ENCODE results near the gene DKK3. TPM values are rescaled to one million over a fixed set of nuclear protein-coding genes. Genes with fewer than 3 reads are reported as not detected.

DKK3 gene
- polyA plus RNA-seq, 1 of the 3 experiments (the other 2 are of a cell fraction) = 1,174 TPM

DNA sequence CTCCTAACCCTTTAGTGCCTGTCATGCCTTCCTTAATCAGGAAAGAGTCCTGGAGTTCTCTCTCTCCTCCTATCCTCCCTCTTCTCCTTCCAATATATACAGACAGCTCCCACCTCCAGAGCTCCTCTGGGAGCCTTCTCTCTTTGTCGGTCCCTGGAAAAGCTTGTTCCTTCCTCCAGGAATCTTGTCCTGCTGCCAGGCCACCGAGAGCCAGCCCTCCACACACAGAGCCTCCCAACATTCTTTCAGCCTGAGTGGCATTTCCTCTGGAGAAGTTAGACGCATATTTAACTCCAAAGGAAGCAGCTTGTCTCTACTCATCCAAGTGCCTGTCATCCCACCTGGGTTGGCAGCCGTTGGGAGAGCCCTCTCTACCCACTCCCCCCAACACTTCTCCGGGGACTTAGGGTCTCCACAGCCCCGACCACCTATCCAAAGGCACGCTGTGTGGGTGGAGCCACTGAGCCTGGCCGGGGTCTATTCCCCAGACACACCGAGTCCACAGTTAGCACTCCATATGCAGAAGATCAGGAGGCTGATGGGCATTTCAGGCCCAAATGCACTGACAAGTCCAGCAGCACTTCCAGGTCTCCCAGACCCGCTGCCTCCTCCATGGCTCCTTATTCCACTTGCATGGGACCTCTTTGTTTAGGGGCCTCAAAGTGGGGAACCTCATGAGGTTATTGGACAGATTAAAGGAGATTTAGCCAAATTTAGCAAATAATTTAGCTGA is 31.1 kb downstream of the DKK3 start:
- WGBS (ENCODE audit: low lambda C conversion rate) = 8% methylated on average over 10 of the region's 10 CpGs
- no peaks in the 10 kb centered on the region for H4K20me1 ChIP-seq (ENCODE audit: insufficient read depth)
- H3K27me3 ChIP-seq (ENCODE audit: insufficient read depth) = no peaks in the 10 kb centered on the region
- H3K27ac ChIP-seq (ENCODE audit: low read depth in 2 of 2, low read length in 1 of 2) = peak overlapping the region; percentile 99 to 100
- H3F3A ChIP-seq (replicated peaks; ENCODE audit: insufficient read depth) = peaks cover 81% of the 10 kb centered on the region
- ChIA-PET POLR2A (interaction anchor here (0.9 kb wide), 1 partner anchor 1169 kb away, joined by 3 read pairs; the partner anchor contains the start of gene EIF4G2), CTCF (interaction anchor here (0.6 to 6.3 kb wide), 8 partner anchors 10 to 575 kb away, joined by 3 to 39 read pairs (median 7); no protein-coding TSS in a partner anchor)
- H3K79me2 ChIP-seq (ENCODE audit: insufficient read depth) = peaks cover 58% of the 10 kb centered on the region
- DNase-seq = no peak
- no peak overlapping the region for H3K4me3 ChIP-seq (ENCODE audit: low read depth in 2 of 2, low read length in 1 of 2)
- no peaks in the 10 kb centered on the region for H3K9me3 ChIP-seq
- H3K4me1 ChIP-seq (ENCODE audit: control insufficient read depth in 1 of 2, insufficient read depth in 2 of 2, low read depth in 1 of 2, low read length in 1 of 2) = peaks cover 83 to 93% of the 10 kb centered on the region in 2 experiments
- H3K4me2 ChIP-seq = peak overlapping the region; percentile 71
- H2AFZ ChIP-seq (ENCODE audit: low read depth) = no peak overlapping the region
- no peaks in the 10 kb centered on the region for H3K9me2 ChIP-seq
- peak overlapping the region; percentile 83; the same call in 1 of the 2 replicates for H3K9ac ChIP-seq
- H3K36me3 ChIP-seq (replicated peaks in 1 of 2; ENCODE audit: control insufficient read depth in 1 of 2, insufficient read depth in 2 of 2, low read length in 1 of 2) = peaks cover 14 to 31% of the 10 kb centered on the region in 2 experiments
- TF ChIP-seq NRF1 (IDR thresholded peaks at IDR 0.05; ENCODE audit: low read depth, low read length) (no peak), FOXM1 (IDR thresholded peaks at IDR 0.05; ENCODE audit: low read depth) (peak; percentile 80; the same call in 1 of the 2 replicates), TAF1 (IDR thresholded peaks at IDR 0.05; ENCODE audit: borderline replicate concordance, low read depth, low read length) (0 out of 2 replicates have a peak, but pooled peaks have one; percentile 39), EP300 (IDR thresholded peaks at IDR 0.05; ENCODE audit: borderline replicate concordance in 1 of 2, low read depth in 1 of 2, low read length in 1 of 2) (peak; percentile 64 to 97), GABPA (IDR thresholded peaks at IDR 0.05; ENCODE audit: low read depth) (0 out of 2 replicates have a peak, but pooled peaks have one; percentile 34), SMC3 (IDR thresholded peaks at IDR 0.05; ENCODE audit: low read depth, low read length) (no peak; the same call in 1 of the 2 replicates), MXI1 (IDR thresholded peaks at IDR 0.05; ENCODE audit: low read depth, low read length) (no peak), ELF1 (IDR thresholded peaks at IDR 0.05) (peak; percentile 37; the same call in 1 of the 2 replicates), IRF3 (IDR thresholded peaks at IDR 0.05; ENCODE audit: low read depth, low read length) (no peak), FOSL2 (IDR thresholded peaks at IDR 0.05; ENCODE audit: borderline replicate concordance, low read depth) (peak; percentile 93; the same call in 1 of the 2 replicates), NFIC (IDR thresholded peaks at IDR 0.05; ENCODE audit: borderline replicate concordance) (peak; percentile 97), RAD21 (IDR thresholded peaks at IDR 0.05; ENCODE audit: low read length) (no peak), POLR2AphosphoS5 (IDR thresholded peaks at IDR 0.05; ENCODE audit: low read depth, low read length) (peak; percentile 76; the same call in 1 of the 2 replicates), FOXJ3 (CRISPR knock-in tag; IDR thresholded peaks at IDR 0.05) (no peak), RXRA (IDR thresholded peaks at IDR 0.05; ENCODE audit: borderline replicate concordance, low read depth) (peak; percentile 68; the same call in 1 of the 2 replicates), CHD2 (IDR thresholded peaks at IDR 0.05; ENCODE audit: low read length, partially characterized antibody) (no peak), MEF2A (IDR thresholded peaks at IDR 0.05; ENCODE audit: borderline replicate concordance, low read depth) (peak; percentile 47; the same call in 1 of the 2 replicates), YY1 (IDR thresholded peaks at IDR 0.05; ENCODE audit: low read depth) (no peak), GATA2 (CRISPR knock-in tag; IDR thresholded peaks at IDR 0.05) (no peak), EZH2phosphoT487 (IDR thresholded peaks at IDR 0.05; ENCODE audit: borderline replicate concordance, low read depth) (no peak), JUND (IDR thresholded peaks at IDR 0.05) (peak; percentile 98), RCOR1 (IDR thresholded peaks at IDR 0.05; ENCODE audit: low read length) (no peak)
- TF ChIP-seq, protein P1, sequence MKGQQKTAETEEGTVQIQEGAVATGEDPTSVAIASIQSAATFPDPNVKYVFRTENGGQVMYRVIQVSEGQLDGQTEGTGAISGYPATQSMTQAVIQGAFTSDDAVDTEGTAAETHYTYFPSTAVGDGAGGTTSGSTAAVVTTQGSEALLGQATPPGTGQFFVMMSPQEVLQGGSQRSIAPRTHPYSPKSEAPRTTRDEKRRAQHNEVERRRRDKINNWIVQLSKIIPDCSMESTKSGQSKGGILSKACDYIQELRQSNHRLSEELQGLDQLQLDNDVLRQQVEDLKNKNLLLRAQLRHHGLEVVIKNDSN (IDR thresholded peaks at IDR 0.05; ENCODE audit: borderline replicate concordance, low read depth) = no peak; the same call in 1 of the 2 replicates
- TF ChIP-seq, protein P2, sequence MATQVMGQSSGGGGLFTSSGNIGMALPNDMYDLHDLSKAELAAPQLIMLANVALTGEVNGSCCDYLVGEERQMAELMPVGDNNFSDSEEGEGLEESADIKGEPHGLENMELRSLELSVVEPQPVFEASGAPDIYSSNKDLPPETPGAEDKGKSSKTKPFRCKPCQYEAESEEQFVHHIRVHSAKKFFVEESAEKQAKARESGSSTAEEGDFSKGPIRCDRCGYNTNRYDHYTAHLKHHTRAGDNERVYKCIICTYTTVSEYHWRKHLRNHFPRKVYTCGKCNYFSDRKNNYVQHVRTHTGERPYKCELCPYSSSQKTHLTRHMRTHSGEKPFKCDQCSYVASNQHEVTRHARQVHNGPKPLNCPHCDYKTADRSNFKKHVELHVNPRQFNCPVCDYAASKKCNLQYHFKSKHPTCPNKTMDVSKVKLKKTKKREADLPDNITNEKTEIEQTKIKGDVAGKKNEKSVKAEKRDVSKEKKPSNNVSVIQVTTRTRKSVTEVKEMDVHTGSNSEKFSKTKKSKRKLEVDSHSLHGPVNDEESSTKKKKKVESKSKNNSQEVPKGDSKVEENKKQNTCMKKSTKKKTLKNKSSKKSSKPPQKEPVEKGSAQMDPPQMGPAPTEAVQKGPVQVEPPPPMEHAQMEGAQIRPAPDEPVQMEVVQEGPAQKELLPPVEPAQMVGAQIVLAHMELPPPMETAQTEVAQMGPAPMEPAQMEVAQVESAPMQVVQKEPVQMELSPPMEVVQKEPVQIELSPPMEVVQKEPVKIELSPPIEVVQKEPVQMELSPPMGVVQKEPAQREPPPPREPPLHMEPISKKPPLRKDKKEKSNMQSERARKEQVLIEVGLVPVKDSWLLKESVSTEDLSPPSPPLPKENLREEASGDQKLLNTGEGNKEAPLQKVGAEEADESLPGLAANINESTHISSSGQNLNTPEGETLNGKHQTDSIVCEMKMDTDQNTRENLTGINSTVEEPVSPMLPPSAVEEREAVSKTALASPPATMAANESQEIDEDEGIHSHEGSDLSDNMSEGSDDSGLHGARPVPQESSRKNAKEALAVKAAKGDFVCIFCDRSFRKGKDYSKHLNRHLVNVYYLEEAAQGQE (IDR thresholded peaks at IDR 0.05; ENCODE audit: low read depth, low read length) = peak; percentile 70; the same call in 1 of the 2 replicates
- TF ChIP-seq, protein P3, sequence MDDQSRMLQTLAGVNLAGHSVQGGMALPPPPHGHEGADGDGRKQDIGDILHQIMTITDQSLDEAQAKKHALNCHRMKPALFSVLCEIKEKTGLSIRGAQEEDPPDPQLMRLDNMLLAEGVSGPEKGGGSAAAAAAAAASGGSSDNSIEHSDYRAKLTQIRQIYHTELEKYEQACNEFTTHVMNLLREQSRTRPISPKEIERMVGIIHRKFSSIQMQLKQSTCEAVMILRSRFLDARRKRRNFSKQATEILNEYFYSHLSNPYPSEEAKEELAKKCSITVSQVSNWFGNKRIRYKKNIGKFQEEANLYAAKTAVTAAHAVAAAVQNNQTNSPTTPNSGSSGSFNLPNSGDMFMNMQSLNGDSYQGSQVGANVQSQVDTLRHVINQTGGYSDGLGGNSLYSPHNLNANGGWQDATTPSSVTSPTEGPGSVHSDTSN (IDR thresholded peaks at IDR 0.05) = peak; percentile 98
